ENCODE data around the gene RENBP. TPM values are rescaled to one million over a fixed set of nuclear protein-coding genes. Genes with fewer than 3 reads are reported as not detected.
A peak's percentile ranks its signal among the peaks of the same experiment; 100 is the strongest.

RENBP gene
- total RNA-seq (10 to 100 TPM; 10.2 to 23.5 (median 19.5) TPM), total RNA-seq (1.8 to 23.1 (median 9.1) reads per million in 29 experiments)
- total RNA-seq (2013), result 7.9 TPM

- no peaks in the 10 kb centered on the region for H3K9me3 Mint-ChIP-seq
- H3K36me3 Mint-ChIP-seq, result peaks cover 3% of the 10 kb centered on the region
- Histone ChIP-seq H3K9me3 (no peaks in the 10 kb centered on the region), H3K27ac (ENCODE audit: low read length) (no peak within 1 kb of the TSS), H3K27me3 (replicated peaks in 1 of 2; ENCODE audit: control insufficient read depth in 2 of 2, extremely low read depth in 1 of 2, insufficient read depth in 2 of 2, low read length in 1 of 2) (no peaks in the 10 kb centered on the region), H3K4me1 (ENCODE audit: control insufficient read depth in 1 of 2, extremely low read depth in 1 of 2, insufficient read depth in 2 of 2, low read length in 2 of 2) (peaks cover 5 to 64% of the 10 kb centered on the region in 2 experiments), H3K4me3 (ENCODE audit: control insufficient read depth in 1 of 2, extremely low read depth in 1 of 2, low read length in 1 of 2) (peak within 1 kb of the TSS; percentile 53), H3K36me3 (ENCODE audit: control insufficient read depth in 2 of 2, extremely low read depth in 1 of 2, insufficient read depth in 1 of 2, low read length in 1 of 2) (peaks cover 0 to 1% of the 10 kb centered on the region in 2 donors)
- H3K27ac Mint-ChIP-seq, result peak within 1 kb of the TSS; percentile 75 to 83
- peak; percentile 39 to 66 (median 56) for ATAC-seq (replicated peaks in 1 of 4)
- no peaks in the 10 kb centered on the region for H3K27me3 Mint-ChIP-seq
- whole genome bisulfite sequencing (ENCODE audit: insufficient coverage), result 29% methylated on average over 9 of the region's 31 CpGs
- POLR2A ChIA-PET, result interaction anchor here in 1 of 2 donors (1.0 kb wide), 1 partner anchor 20 kb away, joined by 3 read pairs; no protein-coding TSS in a partner anchor
- peaks cover 22 to 28% (median 25%) of the 10 kb centered on the region in 3 donors for H3K4me1 Mint-ChIP-seq
- peak in 10 of 35 experiments; percentile 18 to 52 (median 38) for DNase-seq
- CTCF ChIA-PET, result interaction anchor here in 1 of 2 donors (1.3 kb wide), 1 partner anchor 16 kb away, joined by 4 read pairs; no protein-coding TSS in a partner anchor
- H3K4me3 Mint-ChIP-seq, result peak within 1 kb of the TSS; percentile 75 to 86 (median 78)
These were observed at the start of gene RENBP for GRCh38 chrX:153944140-153944799. TSS of gene RENBP (minus strand) at chrX:153944643. CDS start at chrX:153944610, 33 bp downstream.

- peaks cover 0 to 15% of the 10 kb centered on the region in 2 experiments for H3K4me1 ChIP-seq (ENCODE audit: control insufficient read depth in 1 of 2, extremely low read depth in 1 of 2, insufficient read depth in 2 of 2, low read length in 2 of 2)
- Mint-ChIP-seq H3K27ac (no peak overlapping the region), H3K27me3 (peaks cover 0 to 9% of the 10 kb centered on the region in 2 donors), H3K36me3 (no peaks in the 10 kb centered on the region), H3K4me1 (peaks cover 11 to 20% (median 19%) of the 10 kb centered on the region in 3 donors), H3K9me3 (no peaks in the 10 kb centered on the region), H3K4me3 (no peak overlapping the region)
- no peaks in the 10 kb centered on the region for H3K36me3 ChIP-seq (ENCODE audit: control insufficient read depth in 2 of 2, extremely low read depth in 1 of 2, insufficient read depth in 1 of 2, low read length in 1 of 2)
- ATAC-seq (replicated peaks in 1 of 4), result no peak
- 100% methylated on average over 1 of the region's 10 CpGs for WGBS (ENCODE audit: insufficient coverage)
- no peak overlapping the region for H3K4me3 ChIP-seq (ENCODE audit: control insufficient read depth in 1 of 2, extremely low read depth in 1 of 2, low read length in 1 of 2)
- no peaks in the 10 kb centered on the region for H3K9me3 ChIP-seq
- no peak overlapping the region for H3K27ac ChIP-seq (ENCODE audit: low read length)
- ChIA-PET POLR2A (no interaction called here), CTCF (no interaction called here)
- H3K27me3 ChIP-seq (replicated peaks in 1 of 2; ENCODE audit: control insufficient read depth in 2 of 2, extremely low read depth in 1 of 2, insufficient read depth in 2 of 2, low read length in 1 of 2), result no peaks in the 10 kb centered on the region
- DNase-seq, result no peak
These were observed 49.5 kb upstream of the RENBP start for GRCh38 chrX:153993978-153994377.

- WGBS (ENCODE audit: insufficient coverage), result 91% methylated on average over 7 of the region's 12 CpGs
- ATAC-seq (replicated peaks in 1 of 4), result no peak
- H3K27ac ChIP-seq (ENCODE audit: low read length), result no peak overlapping the region
- H3K4me3 ChIP-seq (ENCODE audit: control insufficient read depth in 1 of 2, extremely low read depth in 1 of 2, low read length in 1 of 2), result no peak overlapping the region
- H3K27me3 Mint-ChIP-seq, result peaks cover 0 to 12% of the 10 kb centered on the region in 2 donors
- H3K4me3 Mint-ChIP-seq, result no peak overlapping the region
- no peaks in the 10 kb centered on the region for H3K27me3 ChIP-seq (replicated peaks in 1 of 2; ENCODE audit: control insufficient read depth in 2 of 2, extremely low read depth in 1 of 2, insufficient read depth in 2 of 2, low read length in 1 of 2)
- H3K36me3 ChIP-seq (ENCODE audit: control insufficient read depth in 2 of 2, extremely low read depth in 1 of 2, insufficient read depth in 1 of 2, low read length in 1 of 2), result no peaks in the 10 kb centered on the region
- DNase-seq, result no peak
- H3K9me3 Mint-ChIP-seq, result no peaks in the 10 kb centered on the region
- ChIA-PET POLR2A (no interaction called here), CTCF (no interaction called here)
- H3K4me1 ChIP-seq (ENCODE audit: control insufficient read depth in 1 of 2, extremely low read depth in 1 of 2, insufficient read depth in 2 of 2, low read length in 2 of 2), result peaks cover 0 to 15% of the 10 kb centered on the region in 2 experiments
- no peak overlapping the region for H3K27ac Mint-ChIP-seq
- H3K4me1 Mint-ChIP-seq, result peaks cover 12 to 22% (median 19%) of the 10 kb centered on the region in 3 donors
- no peaks in the 10 kb centered on the region for H3K36me3 Mint-ChIP-seq
- H3K9me3 ChIP-seq, result no peaks in the 10 kb centered on the region
These were observed 48.6 kb upstream of the RENBP start for GRCh38 chrX:153993079-153993478.

GRCh38 chrX:153992180-153992579 lies 47.7 kb upstream of the RENBP start:
- CTCF ChIA-PET, result interaction anchor here (0.6 kb wide), 3 partner anchors 11 to 322 kb away, joined by 3 to 5 read pairs (median 4); no protein-coding TSS in a partner anchor
- no peak overlapping the region for H3K4me3 Mint-ChIP-seq

GRCh38 chrX:153991013-153991580 lies 46.7 kb upstream of the RENBP start:
- no peak for DNase-seq
- no peak for ATAC-seq (replicated peaks in 1 of 4)
- Histone ChIP-seq H3K27me3 (replicated peaks in 1 of 2; ENCODE audit: control insufficient read depth in 2 of 2, extremely low read depth in 1 of 2, insufficient read depth in 2 of 2, low read length in 1 of 2) (no peaks in the 10 kb centered on the region), H3K27ac (ENCODE audit: low read length) (no peak overlapping the region), H3K9me3 (no peaks in the 10 kb centered on the region), H3K4me1 (ENCODE audit: control insufficient read depth in 1 of 2, extremely low read depth in 1 of 2, insufficient read depth in 2 of 2, low read length in 2 of 2) (peaks cover 0 to 28% of the 10 kb centered on the region in 2 experiments), H3K36me3 (ENCODE audit: control insufficient read depth in 2 of 2, extremely low read depth in 1 of 2, insufficient read depth in 1 of 2, low read length in 1 of 2) (no peaks in the 10 kb centered on the region), H3K4me3 (ENCODE audit: control insufficient read depth in 1 of 2, extremely low read depth in 1 of 2, low read length in 1 of 2) (no peak overlapping the region)
- Mint-ChIP-seq H3K27me3 (peaks cover 0 to 12% of the 10 kb centered on the region in 2 donors), H3K36me3 (no peaks in the 10 kb centered on the region), H3K9me3 (no peaks in the 10 kb centered on the region), H3K4me1 (peaks cover 14 to 26% (median 19%) of the 10 kb centered on the region in 3 donors), H3K4me3 (peak overlapping the region in 1 of 3 donors; percentile 13), H3K27ac (peak overlapping the region in 1 of 2 donors; percentile 78)
- WGBS (ENCODE audit: insufficient coverage), result no CpG with 5 or more reads among the region's 3 CpGs
- CTCF ChIA-PET, result no interaction called here
- POLR2A ChIA-PET, result interaction anchor here in 1 of 2 donors (0.6 kb wide), 1 partner anchor 55 kb away, joined by 8 read pairs; no protein-coding TSS in a partner anchor

More at GRCh38 chrX:153992180-153992579, 47.7 kb upstream of the RENBP start:
- POLR2A ChIA-PET, result no interaction called here
- H3K36me3 ChIP-seq (ENCODE audit: control insufficient read depth in 2 of 2, extremely low read depth in 1 of 2, insufficient read depth in 1 of 2, low read length in 1 of 2), result no peaks in the 10 kb centered on the region
- H3K4me1 Mint-ChIP-seq, result peaks cover 13 to 23% (median 19%) of the 10 kb centered on the region in 3 donors
- H3K27me3 ChIP-seq (replicated peaks in 1 of 2; ENCODE audit: control insufficient read depth in 2 of 2, extremely low read depth in 1 of 2, insufficient read depth in 2 of 2, low read length in 1 of 2), result no peaks in the 10 kb centered on the region
- no peaks in the 10 kb centered on the region for H3K36me3 Mint-ChIP-seq
- peaks cover 0 to 17% of the 10 kb centered on the region in 2 experiments for H3K4me1 ChIP-seq (ENCODE audit: control insufficient read depth in 1 of 2, extremely low read depth in 1 of 2, insufficient read depth in 2 of 2, low read length in 2 of 2)
- no peak overlapping the region for H3K27ac ChIP-seq (ENCODE audit: low read length)
- H3K9me3 Mint-ChIP-seq, result no peaks in the 10 kb centered on the region
- ATAC-seq (replicated peaks in 1 of 4) (no peak), DNase-seq (no peak)
- peaks cover 0 to 12% of the 10 kb centered on the region in 2 donors for H3K27me3 Mint-ChIP-seq
- no peak overlapping the region for H3K4me3 ChIP-seq (ENCODE audit: control insufficient read depth in 1 of 2, extremely low read depth in 1 of 2, low read length in 1 of 2)
- no peaks in the 10 kb centered on the region for H3K9me3 ChIP-seq
- 100% methylated on average over 5 of the region's 8 CpGs for WGBS (ENCODE audit: insufficient coverage)
- H3K27ac Mint-ChIP-seq, result no peak overlapping the region

- Histone ChIP-seq H3K4me1 (ENCODE audit: control insufficient read depth in 1 of 2, extremely low read depth in 1 of 2, insufficient read depth in 2 of 2, low read length in 2 of 2) (peaks cover 0 to 37% of the 10 kb centered on the region in 2 experiments), H3K9me3 (no peaks in the 10 kb centered on the region), H3K4me3 (ENCODE audit: control insufficient read depth in 1 of 2, extremely low read depth in 1 of 2, low read length in 1 of 2) (no peak overlapping the region), H3K36me3 (ENCODE audit: control insufficient read depth in 2 of 2, extremely low read depth in 1 of 2, insufficient read depth in 1 of 2, low read length in 1 of 2) (no peaks in the 10 kb centered on the region), H3K27me3 (replicated peaks in 1 of 2; ENCODE audit: control insufficient read depth in 2 of 2, extremely low read depth in 1 of 2, insufficient read depth in 2 of 2, low read length in 1 of 2) (no peaks in the 10 kb centered on the region), H3K27ac (ENCODE audit: low read length) (peak overlapping the region; percentile 34)
- H3K9me3 Mint-ChIP-seq, result no peaks in the 10 kb centered on the region
- POLR2A ChIA-PET, result no interaction called here
- H3K4me3 Mint-ChIP-seq, result peak overlapping the region; percentile 36 to 65 (median 64)
- H3K27ac Mint-ChIP-seq, result peak overlapping the region; percentile 89 to 91
- CTCF ChIA-PET, result interaction anchor here in 1 of 2 donors (0.9 kb wide), 1 partner anchor 12 kb away, joined by 3 read pairs; no protein-coding TSS in a partner anchor
- ATAC-seq (replicated peaks in 1 of 4), result peak; percentile 24 to 55 (median 38)
- H3K36me3 Mint-ChIP-seq, result no peaks in the 10 kb centered on the region
- DNase-seq, result peak in 3 of 35 experiments; percentile 31 to 50 (median 39)
- peaks cover 19 to 31% (median 19%) of the 10 kb centered on the region in 3 donors for H3K4me1 Mint-ChIP-seq
- WGBS (ENCODE audit: insufficient coverage), result 45% methylated on average over 4 of the region's 14 CpGs
- peaks cover 0 to 12% of the 10 kb centered on the region in 2 donors for H3K27me3 Mint-ChIP-seq
These were observed 45.7 kb upstream of the RENBP start for GRCh38 chrX:153989973-153990655.

All from T-cell (primary cell).